IMR-90 (cell line): ENCODE results near the gene ZNF385D. TPM values are rescaled to one million over a fixed set of nuclear protein-coding genes. Genes with fewer than 3 reads are reported as not detected.

ENCODE experiments used
- ATAC-seq: fragments of 200-7000 bp; cut with Tn5 transposase; 2 replicates; pipeline ENCODE4 v1.9.1; 2020; ENCODE audit warnings: low read depth, mild to moderate bottlenecking, moderate library complexity
- BruUV-seq: library from RNA; stranded (reverse); fragments of 400-500 nt; replicated peaks from 2 replicates; lab custom pipeline; 2021; lab: Mats Ljungman, UMichigan
- CTCF ChIA-PET: fragments of 300-600 bp; formaldehyde crosslinking; extraction: SDS; loops from one replicate; lab custom pipeline; 2021; ENCODE audit warnings: antibody characterized with exemption; lab: Yijun Ruan, JAX
- POLR2A ChIA-PET: fragments of 300-600 bp; sonication (Branson Sonifier 250); formaldehyde crosslinking; loops from one replicate; lab custom pipeline; 2022; ENCODE audit warnings: antibody characterized with exemption; ENCODE audit not compliant: unreplicated experiment; lab: Charles Lee
- DNase-seq: peaks from one replicate; pipeline ENCODE4 v3.0.0; 2013
- H2AFZ ChIP-seq: replicated peaks from 2 replicates; pipeline ENCODE3; 2013; ENCODE audit warnings: low read length, mild to moderate bottlenecking; ENCODE audit not compliant: poor library complexity
- H2AK5ac ChIP-seq: 2 replicates; pipeline ENCODE4 v1.6.1; 2013; ENCODE audit warnings: low read depth, low read length, inconsistent platforms
- H2AK9ac ChIP-seq: replicated peaks from 2 replicates; pipeline ENCODE3; 2013; ENCODE audit warnings: mild to moderate bottlenecking, low read depth, low read length, moderate library complexity; ENCODE audit not compliant: poor library complexity
- H2BK120ac ChIP-seq: 2 replicates; pipeline ENCODE4 v1.6.1; 2013; ENCODE audit warnings: low read depth, low read length, inconsistent platforms
- H2BK15ac ChIP-seq: 3 replicates; pipeline ENCODE4 v1.6.1; 2013; ENCODE audit warnings: low read depth, low read length, inconsistent platforms
- H2BK20ac ChIP-seq: 2 replicates; pipeline ENCODE4 v1.6.1; 2013; ENCODE audit warnings: low read depth, mild to moderate bottlenecking, inconsistent platforms, low read length, moderate library complexity
- H2BK5ac ChIP-seq: 2 replicates; pipeline ENCODE4 v1.6.1; 2013; ENCODE audit warnings: mild to moderate bottlenecking, low read depth, low read length, inconsistent platforms; ENCODE audit not compliant: poor library complexity, severe bottlenecking
- H3K14ac ChIP-seq: replicated peaks from 2 replicates; pipeline ENCODE4 v1.6.1; 2013; ENCODE audit warnings: low read depth, low read length, inconsistent platforms
- H3K18ac ChIP-seq: 2 replicates; pipeline ENCODE4 v1.6.1; 2013; ENCODE audit warnings: low read depth, low read length, control low read depth
- H3K23ac ChIP-seq: 2 replicates; pipeline ENCODE4 v1.6.1; 2013; ENCODE audit warnings: low read depth, low read length, inconsistent platforms
- H3K27ac ChIP-seq: 2 replicates; pipeline ENCODE4 v1.5.1; 2013; ENCODE audit warnings: mild to moderate bottlenecking, control low read depth, low read length; ENCODE audit not compliant: insufficient read depth
- H3K27me3 ChIP-seq: 2 replicates; pipeline ENCODE4 v1.6.1; 2013; ENCODE audit warnings: low read length; ENCODE audit not compliant: control insufficient read depth, insufficient read depth
- H3K36me3 ChIP-seq: 2 replicates; pipeline ENCODE4 v1.6.1; 2013; ENCODE audit warnings: low read length, mixed read lengths; ENCODE audit not compliant: control insufficient read depth, insufficient read depth
- H3K4ac ChIP-seq: 2 replicates; pipeline ENCODE4 v1.6.1; 2013; ENCODE audit warnings: low read depth, low read length, inconsistent platforms
- H3K4me1 ChIP-seq: 2 replicates; pipeline ENCODE4 v1.6.1; 2013; ENCODE audit warnings: low read length, mixed read lengths; ENCODE audit not compliant: control insufficient read depth, insufficient read depth
- H3K4me2 ChIP-seq: 2 replicates; pipeline ENCODE4 v1.6.1; 2013; ENCODE audit warnings: low read depth, mild to moderate bottlenecking, control low read depth, low read length, moderate library complexity
- H3K4me3 ChIP-seq: 2 replicates; pipeline ENCODE4 v1.5.1; 2013; ENCODE audit warnings: low read depth, mild to moderate bottlenecking, control low read depth, low read length, moderate library complexity; ENCODE audit not compliant: insufficient read depth
- H3K56ac ChIP-seq: 2 replicates; pipeline ENCODE4 v1.6.1; 2013; ENCODE audit warnings: low read length, inconsistent platforms; ENCODE audit not compliant: insufficient read depth; ENCODE audit errors: extremely low read depth
- H3K79me1 ChIP-seq, 2 experiments: 2 replicates each; pipeline ENCODE4 v1.6.1; 2013; ENCODE audit warnings: low read length in 2 of 2, inconsistent platforms in 1 of 2, low read depth in 1 of 2
- H3K9ac ChIP-seq: 2 replicates; pipeline ENCODE4 v1.6.1; 2013; ENCODE audit warnings: low read depth, low read length, control low read depth
- H3K9me1 ChIP-seq: 2 replicates; pipeline ENCODE4 v1.6.1; 2013; ENCODE audit warnings: low read length, inconsistent platforms; ENCODE audit not compliant: insufficient read depth
- H3K9me3 ChIP-seq: 2 replicates; pipeline ENCODE4 v1.6.1; 2013; ENCODE audit warnings: low read length; ENCODE audit not compliant: control insufficient read depth, insufficient read depth
- H4K20me1 ChIP-seq: 2 replicates; pipeline ENCODE4 v1.6.1; 2013; ENCODE audit warnings: low read length, inconsistent platforms; ENCODE audit not compliant: insufficient read depth
- H4K5ac ChIP-seq: 2 replicates; pipeline ENCODE4 v1.6.1; 2013; ENCODE audit warnings: mild to moderate bottlenecking, low read depth, low read length, control low read depth
- H4K8ac ChIP-seq, 2 experiments: 2 replicates each; pipeline ENCODE4 v1.6.1; 2013; ENCODE audit warnings: low read depth in 2 of 2, low read length in 2 of 2, control low read depth in 1 of 2, inconsistent platforms in 1 of 2
- H4K91ac ChIP-seq: 2 replicates; pipeline ENCODE4 v1.6.1; 2013; ENCODE audit warnings: low read depth, low read length, inconsistent platforms; ENCODE audit not compliant: insufficient read depth
- BHLHE40 ChIP-seq: fragments of 150-350 bp; IDR thresholded peaks from 2 replicates; pipeline ENCODE4 v1.6.1; 2016; ENCODE audit warnings: mild to moderate bottlenecking, low read depth, low read length
- CEBPB ChIP-seq: IDR thresholded peaks from 2 replicates; pipeline ENCODE4 v1.6.1; 2012; ENCODE audit warnings: low read depth, low read length, improper control_type of control experiment
- FOS ChIP-seq: fragments of 150-350 bp; IDR thresholded peaks from 2 replicates; pipeline ENCODE4 v1.6.1; 2016; ENCODE audit warnings: low read depth, low read length
- POLR2A ChIP-seq: IDR thresholded peaks from 2 replicates; pipeline ENCODE4 v1.6.1; 2012; ENCODE audit warnings: mild to moderate bottlenecking, low read depth, low read length
- RAD21 ChIP-seq: IDR thresholded peaks from 2 replicates; pipeline ENCODE4 v1.6.1; 2012; ENCODE audit warnings: low read length, improper control_type of control experiment
- SMC3 ChIP-seq: fragments of 150-350 bp; IDR thresholded peaks from 2 replicates; pipeline ENCODE4 v1.6.1; 2016; ENCODE audit warnings: low read depth, mild to moderate bottlenecking, antibody characterized with exemption, low read length, moderate library complexity
- WGBS, 2 experiments: methylation state at CpG; one replicate each; pipeline versions ENCODE4 v1.1.5 to v1.1.7; 2013; ENCODE audit warnings: missing lambda C conversion rate in 2 of 2; ENCODE audit not compliant: insufficient read length in 1 of 2; ENCODE audit errors: extremely low coverage in 2 of 2; 5-methylcytosine and 5-hydroxymethylcytosine counted together
- dilution Hi-C: fragments of 300-500 bp; cut with HindIII; formaldehyde crosslinking; loops from one replicate; pipeline ENCODE4 v1.14.3; 2018; ENCODE audit warnings: low sequenced_read_pairs; ENCODE audit not compliant: unreplicated experiment
- in situ Hi-C: fragments of 300-500 bp; cut with MboI; formaldehyde crosslinking; loops from 3 replicates; pipeline ENCODE4 v1.14.3; 2019; ENCODE audit warnings: low sequenced_read_pairs, inconsistent platforms, mixed read lengths
- intact Hi-C: fragments of 100-400 bp; cut with micrococcal nuclease; formaldehyde crosslinking; loops from 2 replicates; pipeline ENCODE4 v1.10.0; 2022
- polyA plus RNA-seq, 3 experiments: library from polyadenylated mRNA; depleted of rRNA; stranded (reverse); fragments of >200 nt; gene quantifications; 2 replicates each; pipeline ENCODE4 v1.2.3, GENCODE V29; 2012; ENCODE audit warnings: low replicate concordance in 1 of 3
- total RNA-seq: library from RNA; depleted of rRNA; stranded (reverse); fragments of >200 nt; gene quantifications from 2 replicates; pipeline ENCODE4 v1.2.3, GENCODE V29; 2012
- TF ChIP-seq, protein P1 (sequence below): fragments of 150-350 bp; IDR thresholded peaks from 2 replicates; pipeline ENCODE4 v1.6.1; 2017; ENCODE audit warnings: mild to moderate bottlenecking, antibody characterized with exemption, low read length, low read depth
- TF ChIP-seq, protein P2 (sequence below): fragments of 150-350 bp; IDR thresholded peaks from 2 replicates; pipeline ENCODE4 v1.6.1; 2016; ENCODE audit warnings: low read depth, mild to moderate bottlenecking, low read length, moderate library complexity, borderline replicate concordance

Gene ZNF385D
- total and polyA plus RNA-seq, 2 of the 4 experiments (the other 2 are of a cell fraction): 0.18 to 2.4 TPM

DNA sequence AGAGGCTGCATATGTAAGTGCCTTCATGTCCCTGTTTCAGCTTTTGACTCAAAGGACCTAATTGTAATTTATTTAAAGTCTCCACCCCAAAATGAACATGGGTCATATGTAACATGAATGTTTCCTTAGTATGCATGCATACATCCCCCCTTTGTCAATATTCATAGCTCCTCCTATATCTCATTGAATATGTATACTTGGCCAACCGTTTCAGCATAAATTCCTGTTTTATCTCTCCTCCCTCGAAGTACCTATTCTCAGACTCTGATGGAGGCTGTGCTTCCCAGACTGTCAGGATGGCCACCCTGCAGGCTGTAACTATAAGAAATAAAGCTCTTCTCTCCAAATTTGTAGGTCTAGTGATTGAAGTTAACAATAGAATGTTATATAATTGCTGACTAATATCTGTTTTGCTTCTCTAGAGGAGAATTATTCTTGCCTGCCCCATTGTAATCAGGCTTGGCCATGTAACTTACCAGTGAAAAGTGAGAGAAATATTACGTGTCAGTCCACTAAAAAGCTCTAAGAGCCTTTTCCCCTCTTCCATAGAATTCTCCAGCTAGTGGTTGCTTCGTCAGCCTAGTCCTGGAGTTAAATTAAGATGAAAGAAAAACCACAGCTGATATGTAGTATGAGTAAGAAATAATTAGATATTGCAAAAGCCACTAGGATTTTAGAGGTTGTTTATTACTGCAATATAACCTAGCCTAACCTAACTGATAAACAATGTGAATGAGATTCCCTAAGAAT is 245.1 kb downstream of the ZNF385D start:
- POLR2A ChIA-PET: no interaction called here
- H3K18ac ChIP-seq: no peak overlapping the region
- no peak overlapping the region for H2BK5ac ChIP-seq
- intact Hi-C loops: no loop called here
- no peak overlapping the region for H3K14ac ChIP-seq
- H3K4me2 ChIP-seq: no peak overlapping the region
- in situ Hi-C loops: no loop called here
- WGBS, 2 experiments: no CpG with 5 or more reads among the region's 4 CpGs
- CTCF ChIA-PET: no interaction called here
- ATAC-seq (no peak), DNase-seq (no peak)
- no peak overlapping the region for H3K56ac ChIP-seq
- no peak overlapping the region for H3K27ac ChIP-seq
- TF ChIP-seq POLR2A (no peak), SMC3 (no peak), RAD21 (no peak), FOS (no peak), BHLHE40 (no peak), CEBPB (no peak)
- TF ChIP-seq, protein P1, sequence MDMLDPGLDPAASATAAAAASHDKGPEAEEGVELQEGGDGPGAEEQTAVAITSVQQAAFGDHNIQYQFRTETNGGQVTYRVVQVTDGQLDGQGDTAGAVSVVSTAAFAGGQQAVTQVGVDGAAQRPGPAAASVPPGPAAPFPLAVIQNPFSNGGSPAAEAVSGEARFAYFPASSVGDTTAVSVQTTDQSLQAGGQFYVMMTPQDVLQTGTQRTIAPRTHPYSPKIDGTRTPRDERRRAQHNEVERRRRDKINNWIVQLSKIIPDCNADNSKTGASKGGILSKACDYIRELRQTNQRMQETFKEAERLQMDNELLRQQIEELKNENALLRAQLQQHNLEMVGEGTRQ: no peak
- TF ChIP-seq, protein P2, sequence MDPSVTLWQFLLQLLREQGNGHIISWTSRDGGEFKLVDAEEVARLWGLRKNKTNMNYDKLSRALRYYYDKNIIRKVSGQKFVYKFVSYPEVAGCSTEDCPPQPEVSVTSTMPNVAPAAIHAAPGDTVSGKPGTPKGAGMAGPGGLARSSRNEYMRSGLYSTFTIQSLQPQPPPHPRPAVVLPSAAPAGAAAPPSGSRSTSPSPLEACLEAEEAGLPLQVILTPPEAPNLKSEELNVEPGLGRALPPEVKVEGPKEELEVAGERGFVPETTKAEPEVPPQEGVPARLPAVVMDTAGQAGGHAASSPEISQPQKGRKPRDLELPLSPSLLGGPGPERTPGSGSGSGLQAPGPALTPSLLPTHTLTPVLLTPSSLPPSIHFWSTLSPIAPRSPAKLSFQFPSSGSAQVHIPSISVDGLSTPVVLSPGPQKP: no peak
- no peaks in the 10 kb centered on the region for H3K9me3 ChIP-seq
- dilution Hi-C loops: no loop called here
- H3K79me1 ChIP-seq: no peaks in the 10 kb centered on the region
- no peak overlapping the region for H2AK9ac ChIP-seq
- H2AFZ ChIP-seq: no peak overlapping the region
- H4K91ac ChIP-seq: no peak overlapping the region
- H3K36me3 ChIP-seq: no peaks in the 10 kb centered on the region
- H4K8ac ChIP-seq: no peak overlapping the region
- no peak overlapping the region for H2BK15ac ChIP-seq
- no peak overlapping the region for H4K5ac ChIP-seq
- H3K4ac ChIP-seq: no peak overlapping the region
- no peak overlapping the region for H2BK20ac ChIP-seq
- no peaks in the 10 kb centered on the region for H3K27me3 ChIP-seq
- no peaks in the 10 kb centered on the region for H3K4me1 ChIP-seq
- no peaks in the 10 kb centered on the region for H4K20me1 ChIP-seq
- BruUV-seq: no TSS peak
- no peaks in the 10 kb centered on the region for H3K9me1 ChIP-seq
- no peak overlapping the region for H2AK5ac ChIP-seq
- H3K4me3 ChIP-seq: no peak overlapping the region
- H3K9ac ChIP-seq: no peak overlapping the region
- no peak overlapping the region for H3K23ac ChIP-seq
- no peak overlapping the region for H2BK120ac ChIP-seq
